Lung (tissue), 12 donors: ENCODE data around the gene LTA. TPM values are rescaled to one million over a fixed set of nuclear protein-coding genes. Genes with fewer than 3 reads are reported as not detected.
"Not testable (repeated sequence)": the region's sequence is repeated elsewhere in the genome, so short reads cannot be mapped to it uniquely, and the experiment has no call there.

ENCODE experiments used
- ATAC-seq: fragments of 200-7000 bp; cut with Tn5 transposase; one replicate; pipeline ENCODE4 v1.9.1; 2020; ENCODE audit warnings: moderate number of reproducible peaks; ENCODE audit not compliant: insufficient read depth, low FRiP score
- DNase-seq, 3 donors: peaks; one replicate each; pipeline ENCODE4 v3.0.0-alpha.2; 2013 to 2017
- H3K27ac ChIP-seq, 2 donors: one replicate each; pipeline ENCODE4 v1.5.1; 2013; ENCODE audit warnings: mild to moderate bottlenecking in 2 of 2, moderate library complexity in 2 of 2, control low read depth in 1 of 2, inconsistent platforms in 1 of 2, low read depth in 1 of 2, low read length in 1 of 2
- H3K27me3 ChIP-seq, 3 donors: one replicate each; pipeline ENCODE4 v1.5.1; 2013; ENCODE audit warnings: low read length in 2 of 3; ENCODE audit not compliant: control insufficient read depth in 3 of 3, insufficient read depth in 3 of 3
- H3K36me3 ChIP-seq, 4 donors: one replicate each; pipeline ENCODE4 v1.5.1; 2013; ENCODE audit warnings: low read length in 4 of 4, mild to moderate bottlenecking in 1 of 4, moderate library complexity in 1 of 4; ENCODE audit not compliant: control insufficient read depth in 4 of 4, insufficient read depth in 4 of 4
- H3K4me1 ChIP-seq, 5 donors: one replicate each; pipeline ENCODE4 v1.5.1; 2013; ENCODE audit warnings: low read length in 5 of 5, mild to moderate bottlenecking in 2 of 5, moderate library complexity in 1 of 5; ENCODE audit not compliant: control insufficient read depth in 5 of 5, insufficient read depth in 5 of 5
- H3K4me3 ChIP-seq: one replicate; pipeline ENCODE4 v1.5.1; 2013; ENCODE audit warnings: mild to moderate bottlenecking, control low read depth, moderate library complexity
- H3K9ac ChIP-seq, 2 donors: one replicate each; pipeline ENCODE4 v1.5.1; 2013; ENCODE audit warnings: low read length in 2 of 2, control low read depth in 1 of 2; ENCODE audit not compliant: insufficient read depth in 1 of 2
- H3K9me3 ChIP-seq, 4 donors: one replicate each; pipeline ENCODE4 v1.5.1; 2013; ENCODE audit warnings: low read length in 3 of 4, mild to moderate bottlenecking in 1 of 4, moderate library complexity in 1 of 4; ENCODE audit not compliant: control insufficient read depth in 4 of 4, insufficient read depth in 3 of 4
- CTCF ChIP-seq: IDR thresholded peaks from 2 replicates; pipeline ENCODE4 v1.5.1; 2012; ENCODE audit warnings: mild to moderate bottlenecking; ENCODE audit errors: control extremely low read depth, extremely low read depth
- WGBS, 2 donors: extraction: QIAGEN DNeasy Blood & Tissue Kit; methylation state at CpG; one replicate each; pipeline ENCODE4 v1.1.7; 2013; 5-methylcytosine and 5-hydroxymethylcytosine counted together
- polyA plus RNA-seq, 2 donors: library from polyadenylated mRNA; stranded (reverse); fragments of 200-250 nt; gene quantifications; one replicate each; pipeline ENCODE4 v1.2.1, GENCODE V29; 2013
- total RNA-seq, 2 donors: library from RNA; depleted of rRNA in 1 of 2; stranded (reverse); fragments of >200 nt in 1 of 2; gene quantifications; one replicate each; pipeline ENCODE4 v1.2.1, GENCODE V29; 2014 to 2021
- donor health status: control.
- donor health status: control.
- donor health status: Bipolar disorder and iron deficiency.
- donor health status: healthy.
- donor health status: DM: yes; HTN: yes; CAD: no.

Gene LTA
- total and polyA plus RNA-seq, 4 donors = 0.28 to 1.2 (median 0.47) TPM

GRCh38 chr6:31587791-31588777 lies 16.0 kb downstream of the LTA start:
- no peak for ATAC-seq
- no peaks in the 10 kb centered on the region for H3K36me3 ChIP-seq
- H3K4me3 ChIP-seq = no peak overlapping the region
- H3K27ac ChIP-seq = no peak overlapping the region
- H3K27me3 ChIP-seq = no peaks in the 10 kb centered on the region
- no peak for DNase-seq
- WGBS, 2 donors = 45 to 57% methylated on average over 12 of the region's 12 CpGs
- H3K9ac ChIP-seq = no peak overlapping the region
- no peak for TF ChIP-seq CTCF
- H3K9me3 ChIP-seq = no peaks in the 10 kb centered on the region
- H3K4me1 ChIP-seq = peaks cover 0 to 1% (median 0%) of the 10 kb centered on the region in 5 donors

GRCh38 chr6:31588871-31589650 lies 17.0 kb downstream of the LTA start:
- Histone ChIP-seq H3K27me3 (no peaks in the 10 kb centered on the region), H3K27ac (no peak overlapping the region), H3K9me3 (no peaks in the 10 kb centered on the region), H3K9ac (no peak overlapping the region), H3K36me3 (no peaks in the 10 kb centered on the region), H3K4me1 (peaks cover 0 to 1% (median 0%) of the 10 kb centered on the region in 5 donors), H3K4me3 (no peak overlapping the region)
- DNase-seq (no peak), ATAC-seq (no peak)
- 57 to 64% methylated on average over 8 to 9 of the region's 9 CpGs for WGBS, 2 donors
- TF ChIP-seq CTCF = no peak

- H3K9ac ChIP-seq, H3K9me3 ChIP-seq, H3K36me3 ChIP-seq, DNase-seq, H3K27ac ChIP-seq, H3K27me3 ChIP-seq, H3K4me1 ChIP-seq, ATAC-seq, H3K4me3 ChIP-seq: not testable (repeated sequence)
- WGBS, 2 donors = 81 to 93% methylated on average over 5 of the region's 5 CpGs
These were observed 18.6 kb downstream of the LTA start for GRCh38 chr6:31590691-31591090.

GRCh38 chr6:31592396-31592771 lies 20.3 kb downstream of the LTA start:
- Histone ChIP-seq H3K4me3 (no peak overlapping the region), H3K36me3 (no peaks in the 10 kb centered on the region), H3K27me3 (no peaks in the 10 kb centered on the region), H3K4me1 (no peaks in the 10 kb centered on the region), H3K9ac (no peak overlapping the region), H3K9me3 (no peaks in the 10 kb centered on the region), H3K27ac (no peak overlapping the region)
- TF ChIP-seq CTCF = no peak
- DNase-seq = no peak
- no peak for ATAC-seq
- WGBS, 2 donors = 89 to 93% methylated on average over 7 of the region's 7 CpGs
